H1 (cell line): Measurements from ENCODE around the gene DGKZ. TPM values are rescaled to one million over a fixed set of nuclear protein-coding genes. Genes with fewer than 3 reads are reported as not detected.

ENCODE experiments used
- CTCF ChIA-PET: fragments of 300-600 bp; sonication (Branson Sonifier 250); formaldehyde crosslinking; loops from one replicate; lab custom pipeline; 2021; ENCODE audit not compliant: partially characterized antibody; lab: Charles Lee
- POLR2A ChIA-PET: fragments of 300-600 bp; sonication (Branson Sonifier 250); formaldehyde crosslinking; loops from one replicate; lab custom pipeline; 2021; ENCODE audit warnings: inconsistent platforms; ENCODE audit not compliant: partially characterized antibody; lab: Charles Lee
- DNase-seq, 2 experiments: peaks; one replicate each; pipeline versions ENCODE4 v3.0.0 to v3.0.0-alpha.2; 2010 to 2022; ENCODE audit warnings: low spot score in 2 of 2, low read depth in 1 of 2, mixed read lengths in 1 of 2
- FAIRE-seq: peaks from 2 replicates; lab custom pipeline; 2011; peaks lifted over from hg19 to GRCh38; lab: Jason Lieb, UNC
- H2AFZ ChIP-seq: 2 replicates; pipeline ENCODE4 v1.8.1; 2012; ENCODE audit warnings: low read length, inconsistent platforms
- H2AK5ac ChIP-seq: 2 replicates; pipeline ENCODE4 v1.6.1; 2013; ENCODE audit warnings: low read depth, low read length
- H2BK120ac ChIP-seq: replicated peaks from 2 replicates; pipeline ENCODE3; 2013; ENCODE audit warnings: low read depth, low read length, inconsistent platforms
- H2BK12ac ChIP-seq: 2 replicates; pipeline ENCODE4 v1.6.1; 2013; ENCODE audit warnings: low read depth, low read length
- H2BK15ac ChIP-seq: 2 replicates; pipeline ENCODE4 v1.6.1; 2013; ENCODE audit warnings: low read length
- H2BK20ac ChIP-seq: 2 replicates; pipeline ENCODE4 v1.6.1; 2013; ENCODE audit warnings: low read length
- H2BK5ac ChIP-seq: 2 replicates; pipeline ENCODE4 v1.6.1; 2013; ENCODE audit warnings: low read depth, low read length
- H3K14ac ChIP-seq: 2 replicates; pipeline ENCODE4 v1.6.1; 2013; ENCODE audit warnings: inconsistent platforms; ENCODE audit not compliant: insufficient read length
- H3K18ac ChIP-seq: 2 replicates; pipeline ENCODE4 v1.6.1; 2013; ENCODE audit warnings: low read length; ENCODE audit errors: extremely low read depth
- H3K23ac ChIP-seq: 2 replicates; pipeline ENCODE4 v1.6.1; 2013; ENCODE audit warnings: inconsistent platforms; ENCODE audit not compliant: insufficient read length
- H3K23me2 ChIP-seq: 2 replicates; pipeline ENCODE4 v1.6.1; 2013; ENCODE audit warnings: low read depth, low read length
- H3K27ac ChIP-seq: 2 replicates; pipeline ENCODE4 v1.6.1; 2011; ENCODE audit warnings: low read depth, low read length, inconsistent platforms
- H3K27me3 ChIP-seq, 4 experiments: replicated peaks in 1 of 4; 1 replicate in 1 of 4; 2 replicates in 3 of 4; pipeline versions ENCODE4 v1.6.1 to v1.8.1; 2011 to 2013; ENCODE audit warnings: low read length in 3 of 4, mild to moderate bottlenecking in 3 of 4, inconsistent platforms in 2 of 4, mixed read lengths in 2 of 4, moderate library complexity in 1 of 4; ENCODE audit not compliant: control insufficient read depth in 3 of 4, insufficient read depth in 3 of 4; ENCODE audit errors: extremely low read depth in 1 of 4
- H3K36me3 ChIP-seq, 4 experiments: 2 replicates each; pipeline versions ENCODE4 v1.6.1 to v1.8.1; 2011 to 2013; ENCODE audit warnings: mild to moderate bottlenecking in 4 of 4, low read length in 3 of 4, moderate library complexity in 2 of 4, control low read depth in 1 of 4, inconsistent platforms in 1 of 4; ENCODE audit not compliant: insufficient read depth in 4 of 4, control insufficient read depth in 2 of 4
- H3K4ac ChIP-seq: replicated peaks from 2 replicates; pipeline ENCODE3; 2013; ENCODE audit warnings: low read length, low read depth, mixed read lengths, inconsistent platforms; ENCODE audit not compliant: insufficient read length
- H3K4me1 ChIP-seq, 4 experiments: replicated peaks in 1 of 4; 1 replicate in 1 of 4; 2 replicates in 3 of 4; pipeline versions ENCODE4 v1.6.1 to v1.8.1; 2011 to 2013; ENCODE audit warnings: low read length in 3 of 4, inconsistent platforms in 2 of 4, mixed read lengths in 1 of 4; ENCODE audit not compliant: insufficient read depth in 4 of 4, control insufficient read depth in 3 of 4
- H3K4me2 ChIP-seq, 2 experiments: 2 replicates each; pipeline versions ENCODE4 v1.6.1 to v1.8.1; 2011 to 2013; ENCODE audit warnings: low read depth in 2 of 2, low read length in 2 of 2, control low read depth in 1 of 2, inconsistent platforms in 1 of 2, mild to moderate bottlenecking in 1 of 2; ENCODE audit not compliant: insufficient read depth in 1 of 2
- H3K4me3 ChIP-seq, 4 experiments: fragments of 200-600, 300-600 bp in 1 of 4; sonication (generic), shearing (Covaris generic), sonication (Bioruptor Twin) in 1 of 4; 2 replicates each; pipeline versions ENCODE4 v1.5.1 to v1.8.1; 2011 to 2016; ENCODE audit warnings: low read length in 4 of 4, low read depth in 3 of 4, control low read depth in 2 of 4, inconsistent platforms in 2 of 4, mild to moderate bottlenecking in 2 of 4, mixed read lengths in 1 of 4, moderate library complexity in 1 of 4; ENCODE audit not compliant: insufficient read depth in 2 of 4; ENCODE audit errors: extremely low read depth in 1 of 4
- H3K56ac ChIP-seq: replicated peaks from 2 replicates; pipeline ENCODE3; 2013; ENCODE audit warnings: low read depth, mild to moderate bottlenecking, mixed read lengths, low read length, inconsistent platforms; ENCODE audit not compliant: insufficient read length
- H3K79me1 ChIP-seq: 2 replicates; pipeline ENCODE4 v1.6.1; 2013; ENCODE audit warnings: low read depth, low read length, control low read depth
- H3K79me2 ChIP-seq, 2 experiments: 2 replicates each; pipeline versions ENCODE4 v1.6.1 to v1.8.1; 2012 to 2013; ENCODE audit warnings: low read length in 2 of 2, mild to moderate bottlenecking in 2 of 2, inconsistent platforms in 1 of 2; ENCODE audit not compliant: insufficient read depth in 2 of 2, control insufficient read depth in 1 of 2
- H3K9ac ChIP-seq, 4 experiments: replicated peaks in 1 of 4; 1 replicate in 1 of 4; 2 replicates in 3 of 4; pipeline versions ENCODE4 v1.6.1 to v1.8.1; 2011 to 2013; ENCODE audit warnings: low read depth in 3 of 4, low read length in 3 of 4, control low read depth in 2 of 4, mild to moderate bottlenecking in 2 of 4, moderate library complexity in 2 of 4, inconsistent platforms in 1 of 4; ENCODE audit errors: extremely low read depth in 1 of 4
- H3K9me3 ChIP-seq, 2 experiments: 2 replicates each; pipeline versions ENCODE4 v1.6.1 to v1.8.1; 2012 to 2013; ENCODE audit warnings: mild to moderate bottlenecking in 2 of 2, moderate library complexity in 2 of 2, control low read depth in 1 of 2, inconsistent platforms in 1 of 2, low read depth in 1 of 2, low read length in 1 of 2, mixed read lengths in 1 of 2; ENCODE audit not compliant: insufficient read depth in 2 of 2
- H4K20me1 ChIP-seq, 2 experiments: replicated peaks in 1 of 2; 2 replicates each; pipeline versions ENCODE3 to v1.8.1; 2011 to 2013; ENCODE audit warnings: inconsistent platforms in 2 of 2, low read length in 2 of 2, mild to moderate bottlenecking in 1 of 2; ENCODE audit not compliant: insufficient read depth in 2 of 2, control insufficient read depth in 1 of 2
- H4K5ac ChIP-seq: 2 replicates; pipeline ENCODE4 v1.6.1; 2013; ENCODE audit warnings: low read length, low read depth, mixed read lengths, inconsistent platforms; ENCODE audit not compliant: insufficient read length
- H4K8ac ChIP-seq: 2 replicates; pipeline ENCODE4 v1.8.0; 2013; ENCODE audit warnings: mild to moderate bottlenecking, moderate library complexity, low read length, inconsistent platforms; ENCODE audit not compliant: insufficient read depth; ENCODE audit errors: extremely low read depth
- H4K91ac ChIP-seq: replicated peaks from 2 replicates; pipeline ENCODE3; 2013; ENCODE audit warnings: low read length, mixed read lengths, inconsistent platforms; ENCODE audit not compliant: insufficient read length
- ATF2 ChIP-seq: IDR thresholded peaks from 2 replicates; pipeline ENCODE4 v1.6.1; 2012; ENCODE audit warnings: low read length, inconsistent platforms
- JUN ChIP-seq: IDR thresholded peaks from 2 replicates; pipeline ENCODE4 v1.6.1; 2011; ENCODE audit warnings: low read depth, mild to moderate bottlenecking, improper control_type of control experiment, low read length
- JUND ChIP-seq: IDR thresholded peaks from 2 replicates; pipeline ENCODE4 v1.6.1; 2011; ENCODE audit warnings: mild to moderate bottlenecking, improper control_type of control experiment, low read length
- POU5F1 ChIP-seq: IDR thresholded peaks from 2 replicates; pipeline ENCODE4 v1.6.1; 2011; ENCODE audit warnings: low read depth, mild to moderate bottlenecking, low read length, moderate library complexity
- SUZ12 ChIP-seq: fragments of 200-600 bp; sonication (generic); IDR thresholded peaks from 2 replicates; pipeline ENCODE4 v1.6.1; 2012; ENCODE audit warnings: mild to moderate bottlenecking, inconsistent platforms, low read length, moderate library complexity, mixed read lengths
- WGBS, 2 experiments: shearing (Covaris generic) in 1 of 2; methylation state at CpG; one replicate each; pipeline versions ENCODE4 v1.1.6 to v1.1.7; 2013 to 2015; ENCODE audit warnings: low lambda C conversion rate in 2 of 2, mixed read lengths in 2 of 2, inconsistent platforms in 1 of 2, low coverage in 1 of 2, missing lambda C conversion rate in 1 of 2; ENCODE audit not compliant: insufficient replicate concordance in 2 of 2, insufficient coverage in 1 of 2, insufficient read length in 1 of 2; ENCODE audit errors: extremely low coverage in 1 of 2, missing lambda C conversion rate in 1 of 2; 5-methylcytosine and 5-hydroxymethylcytosine counted together
- polyA plus RNA-seq, 7 experiments: library from polyadenylated mRNA; depleted of rRNA in 3 of 7; stranded (reverse) in 5 of 7; unstranded in 2 of 7; fragments of >200 nt in 5 of 7; fragments of 200-250 nt in 2 of 7; gene quantifications; 1 replicate in 5 of 7; 2 replicates in 1 of 7; 4 replicates in 1 of 7; pipeline versions ENCODE4 v1.2.1 to v1.2.3, GENCODE V29; 2011 to 2013; ENCODE audit warnings: missing spikeins in 2 of 7, mixed read lengths in 2 of 7
- total RNA-seq: library from RNA; stranded (reverse); fragmentation: NEBNext Ultra II Directional; extraction: Animal tissue kit (Norgen Biotek cat#: 25700); gene quantifications from 2 replicates; pipeline ENCODE4 v1.2.1, GENCODE V29; 2021

The DGKZ gene
- total and polyA plus RNA-seq, 2 of the 8 experiments (the other 6 are each of a cell fraction or from before 2014, with no cell fraction given): 84.4 to 184 TPM

GRCh38 chr11:46377290-46377689, 30.0 kb downstream of the DGKZ start:
- Histone ChIP-seq H2BK12ac (no peak overlapping the region), H4K5ac (no peak overlapping the region), H3K9ac (no peak overlapping the region), H2AK5ac (no peak overlapping the region), H3K4me1 (peaks cover 0 to 10% (median 8%) of the 10 kb centered on the region in 4 experiments; a peak in 6 of 7 replicates), H3K18ac (no peak overlapping the region), H2BK15ac (no peak overlapping the region), H2AFZ (no peak overlapping the region), H3K23ac (no peak overlapping the region), H3K27me3 (no peaks in the 10 kb centered on the region), H2BK120ac (no peak overlapping the region), H3K36me3 (peaks cover 7 to 33% (median 22%) of the 10 kb centered on the region in 4 experiments; a peak in 4 of 8 replicates), H3K4ac (no peak overlapping the region), H4K8ac (no peak overlapping the region), H2BK5ac (no peak overlapping the region), H3K79me1 (no peaks in the 10 kb centered on the region), H3K4me2 (no peak overlapping the region), H3K56ac (no peak overlapping the region), H2BK20ac (no peak overlapping the region), H3K79me2 (no peaks in the 10 kb centered on the region; a peak in 1 of 4 replicates), H4K20me1 (peaks cover 12 to 16% of the 10 kb centered on the region in 2 experiments), H4K91ac (no peak overlapping the region), H3K23me2 (peaks cover 9% of the 10 kb centered on the region; the same call in 1 of the 2 replicates), H3K9me3 (no peaks in the 10 kb centered on the region), H3K4me3 (no peak overlapping the region), H3K27ac (no peak overlapping the region), H3K14ac (no peak overlapping the region)
- FAIRE-seq: no peak
- no peak for DNase-seq
- WGBS, 2 experiments: 90% methylated on average over 7 of the region's 11 CpGs; no CpG with 5 or more reads in 1 of the 2 experiments
- ChIA-PET CTCF (interaction anchor here (1.0 to 44.5 kb wide), 9 partner anchors 10 to 152 kb away, joined by 3 to 1004 read pairs (median 6); partner anchors contain the start of gene DGKZ), POLR2A (interaction anchor here (1.0 to 1.1 kb wide), 2 partner anchors 25 to 128 kb away, joined by 4 to 5 read pairs; no protein-coding TSS in a partner anchor)
- TF ChIP-seq JUND (no peak), ATF2 (no peak), POU5F1 (no peak), SUZ12 (no peak), JUN (no peak)
